ENCODE results near the gene SURF6.

SURF6 gene

GRCh38 chr9:133346021-133346785 is 10.2 kb upstream of the SURF6 start:
- ChIA-PET CTCF (no interaction called here), POLR2A (interaction anchor here (1.0 to 1.5 kb wide), 5 partner anchors 9 to 140 kb away, joined by 3 to 9 read pairs (median 4); no protein-coding TSS in a partner anchor)
- TF ChIP-seq, protein P1, sequence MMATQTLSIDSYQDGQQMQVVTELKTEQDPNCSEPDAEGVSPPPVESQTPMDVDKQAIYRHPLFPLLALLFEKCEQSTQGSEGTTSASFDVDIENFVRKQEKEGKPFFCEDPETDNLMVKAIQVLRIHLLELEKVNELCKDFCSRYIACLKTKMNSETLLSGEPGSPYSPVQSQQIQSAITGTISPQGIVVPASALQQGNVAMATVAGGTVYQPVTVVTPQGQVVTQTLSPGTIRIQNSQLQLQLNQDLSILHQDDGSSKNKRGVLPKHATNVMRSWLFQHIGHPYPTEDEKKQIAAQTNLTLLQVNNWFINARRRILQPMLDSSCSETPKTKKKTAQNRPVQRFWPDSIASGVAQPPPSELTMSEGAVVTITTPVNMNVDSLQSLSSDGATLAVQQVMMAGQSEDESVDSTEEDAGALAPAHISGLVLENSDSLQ (IDR thresholded peaks at IDR 0.05), result no peak
- TF ChIP-seq ZNF384 (IDR thresholded peaks at IDR 0.05), result no peak
- no peak for TF ChIP-seq LEF1 (IDR thresholded peaks at IDR 0.05; ENCODE audit: borderline replicate concordance)
- no peak for TF ChIP-seq NFRKB (IDR thresholded peaks at IDR 0.05)
- TF ChIP-seq L3MBTL2 (conservative IDR thresholded peaks at IDR 0.05), result no peak
- TF ChIP-seq TARDBP (IDR thresholded peaks at IDR 0.05), result no peak
- no peak for TF ChIP-seq FOXA1 (IDR thresholded peaks at IDR 0.05)
- no peak for TF ChIP-seq FOXM1 (IDR thresholded peaks at IDR 0.05; ENCODE audit: borderline replicate concordance)
- no peak for TF ChIP-seq SP1 (IDR thresholded peaks at IDR 0.05)
- no peak for DNase-seq (ENCODE audit: extremely low spot score)

GRCh38 chr9:133345596-133345995 is 9.6 kb upstream of the SURF6 start:
- no peak for DNase-seq (ENCODE audit: extremely low spot score)
- POLR2A ChIA-PET, result interaction anchor here (1.1 kb wide), 1 partner anchor 32 kb away, joined by 4 read pairs; no protein-coding TSS in a partner anchor
- CTCF ChIA-PET, result no interaction called here
- TF ChIP-seq FOXA1 (IDR thresholded peaks at IDR 0.05) (no peak), CTBP1 (IDR thresholded peaks at IDR 0.05; ENCODE audit: borderline replicate concordance) (no peak), TARDBP (IDR thresholded peaks at IDR 0.05) (no peak), LEF1 (IDR thresholded peaks at IDR 0.05; ENCODE audit: borderline replicate concordance) (no peak), SP1 (IDR thresholded peaks at IDR 0.05) (no peak), SUZ12 (IDR thresholded peaks at IDR 0.05) (no peak), ZNF384 (IDR thresholded peaks at IDR 0.05) (no peak), L3MBTL2 (conservative IDR thresholded peaks at IDR 0.05) (no peak), HDGF (IDR thresholded peaks at IDR 0.05; ENCODE audit: borderline replicate concordance) (no peak), NFRKB (IDR thresholded peaks at IDR 0.05) (no peak), ARNT (IDR thresholded peaks at IDR 0.05) (no peak), FOXM1 (IDR thresholded peaks at IDR 0.05; ENCODE audit: borderline replicate concordance) (no peak), ELF4 (IDR thresholded peaks at IDR 0.05) (no peak), BHLHE40 (IDR thresholded peaks at IDR 0.05; ENCODE audit: borderline replicate concordance) (no peak), FOXK2 (IDR thresholded peaks at IDR 0.05) (no peak)
- TF ChIP-seq, protein P1 (IDR thresholded peaks at IDR 0.05), result no peak

DNA sequence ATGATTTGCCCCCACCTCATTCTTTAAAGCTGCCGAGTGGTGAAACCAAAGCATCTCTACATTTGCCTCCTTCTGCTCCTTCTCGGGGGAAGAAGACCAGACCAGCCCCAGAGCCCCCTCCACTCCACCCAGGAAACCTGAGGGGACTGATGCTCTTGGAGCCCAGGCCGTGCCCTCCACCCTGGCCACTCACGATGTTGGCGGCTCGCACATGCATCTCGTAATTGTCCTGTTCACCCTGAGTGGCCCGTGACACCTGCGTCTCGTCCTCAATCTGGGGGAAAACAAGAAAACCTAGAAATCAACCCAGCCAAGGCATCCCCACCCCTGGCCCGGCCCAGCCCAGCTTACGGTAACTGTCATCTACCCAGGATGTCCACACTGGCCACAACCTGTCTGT is 9.0 kb upstream of the SURF6 start:
- TF ChIP-seq SUZ12 (IDR thresholded peaks at IDR 0.05), result no peak
- TF ChIP-seq BHLHE40 (IDR thresholded peaks at IDR 0.05; ENCODE audit: borderline replicate concordance), result no peak
- TF ChIP-seq SP1 (IDR thresholded peaks at IDR 0.05), result no peak
- TF ChIP-seq FOXM1 (IDR thresholded peaks at IDR 0.05; ENCODE audit: borderline replicate concordance), result no peak
- no peak for TF ChIP-seq FOXK2 (IDR thresholded peaks at IDR 0.05)
- TF ChIP-seq ZNF384 (IDR thresholded peaks at IDR 0.05), result no peak
- no peak for TF ChIP-seq FOXA1 (IDR thresholded peaks at IDR 0.05)
- no peak for TF ChIP-seq NFRKB (IDR thresholded peaks at IDR 0.05)
- no peak for DNase-seq (ENCODE audit: extremely low spot score)
- ChIA-PET CTCF (no interaction called here), POLR2A (no interaction called here)

- DNase-seq (ENCODE audit: extremely low spot score), result no peak
- ChIA-PET POLR2A (no interaction called here), CTCF (interaction anchor here (0.7 kb wide), 1 partner anchor 171 kb away, joined by 3 read pairs; no protein-coding TSS in a partner anchor)
- TF ChIP-seq ZNF384 (IDR thresholded peaks at IDR 0.05) (no peak), SUZ12 (IDR thresholded peaks at IDR 0.05) (no peak), TARDBP (IDR thresholded peaks at IDR 0.05) (no peak), LEF1 (IDR thresholded peaks at IDR 0.05; ENCODE audit: borderline replicate concordance) (no peak), L3MBTL2 (conservative IDR thresholded peaks at IDR 0.05) (no peak), FOXM1 (IDR thresholded peaks at IDR 0.05; ENCODE audit: borderline replicate concordance) (no peak), ARNT (IDR thresholded peaks at IDR 0.05) (no peak), FOXK2 (IDR thresholded peaks at IDR 0.05) (no peak), FOXA1 (IDR thresholded peaks at IDR 0.05) (no peak), NFRKB (IDR thresholded peaks at IDR 0.05) (no peak), SP1 (IDR thresholded peaks at IDR 0.05) (no peak), HDGF (IDR thresholded peaks at IDR 0.05; ENCODE audit: borderline replicate concordance) (no peak), CTBP1 (IDR thresholded peaks at IDR 0.05; ENCODE audit: borderline replicate concordance) (no peak), BHLHE40 (IDR thresholded peaks at IDR 0.05; ENCODE audit: borderline replicate concordance) (no peak), ELF4 (IDR thresholded peaks at IDR 0.05) (no peak)
- TF ChIP-seq, protein P1 (IDR thresholded peaks at IDR 0.05), result no peak
These were observed 8.1 kb upstream of the SURF6 start for GRCh38 chr9:133344071-133344470.

DNA sequence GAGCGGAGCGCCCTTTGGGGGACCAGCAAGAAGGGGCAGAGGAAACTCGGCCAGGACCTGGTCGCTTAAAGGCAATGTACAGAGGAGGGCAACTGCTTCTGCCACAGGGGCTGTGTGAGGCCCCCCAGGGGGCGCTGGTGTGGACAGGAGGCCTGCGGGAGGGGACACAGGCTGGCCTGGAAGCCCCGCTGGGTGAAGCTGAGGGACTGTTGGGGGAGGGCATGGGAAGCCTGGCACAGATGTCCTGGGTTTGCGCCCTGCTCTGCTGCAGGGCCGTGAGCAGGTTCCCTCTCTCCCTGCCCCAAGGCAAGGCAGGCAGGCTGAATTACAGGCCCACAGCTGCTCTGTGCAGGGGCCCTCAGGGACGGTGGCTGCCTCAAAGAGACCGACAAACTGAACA is 6.6 kb upstream of the SURF6 start:
- no peak for TF ChIP-seq BHLHE40 (IDR thresholded peaks at IDR 0.05; ENCODE audit: borderline replicate concordance)
- no peak for TF ChIP-seq ARNT (IDR thresholded peaks at IDR 0.05)
- TF ChIP-seq CTBP1 (IDR thresholded peaks at IDR 0.05; ENCODE audit: borderline replicate concordance), result no peak
- no peak for TF ChIP-seq FOXK2 (IDR thresholded peaks at IDR 0.05)
- no peak for TF ChIP-seq SUZ12 (IDR thresholded peaks at IDR 0.05)
- no peak for DNase-seq (ENCODE audit: extremely low spot score)
- CTCF ChIA-PET, result interaction anchor here (0.6 kb wide), 2 partner anchors 149 to 199 kb away, joined by 3 read pairs; no protein-coding TSS in a partner anchor
- POLR2A ChIA-PET, result interaction anchor here (1.1 to 1.2 kb wide), 2 partner anchors 8 to 13 kb away, joined by 4 read pairs; partner anchors contain the start of gene SURF1

GRCh38 chr9:133342069-133342406 is 6.0 kb upstream of the SURF6 start:
- ChIA-PET CTCF (interaction anchor here (0.6 to 1.0 kb wide), 5 partner anchors 9 to 198 kb away, joined by 3 to 4 read pairs (median 3); no protein-coding TSS in a partner anchor), POLR2A (interaction anchor here (1.1 to 3.0 kb wide), 3 partner anchors 8 to 14 kb away, joined by 4 to 12 read pairs (median 4); partner anchors contain the start of genes SURF1 and SURF2)
- DNase-seq (ENCODE audit: extremely low spot score), result peak; percentile 31
- no peak for TF ChIP-seq SP1 (IDR thresholded peaks at IDR 0.05)
- no peak for TF ChIP-seq FOXM1 (IDR thresholded peaks at IDR 0.05; ENCODE audit: borderline replicate concordance)
- TF ChIP-seq CTBP1 (IDR thresholded peaks at IDR 0.05; ENCODE audit: borderline replicate concordance), result no peak
- no peak for TF ChIP-seq ARNT (IDR thresholded peaks at IDR 0.05)
- TF ChIP-seq SUZ12 (IDR thresholded peaks at IDR 0.05), result no peak
- TF ChIP-seq, protein P1 (IDR thresholded peaks at IDR 0.05), result no peak
- no peak for TF ChIP-seq ELF4 (IDR thresholded peaks at IDR 0.05)
- no peak for TF ChIP-seq FOXK2 (IDR thresholded peaks at IDR 0.05)
- TF ChIP-seq NFRKB (IDR thresholded peaks at IDR 0.05), result no peak
- no peak for TF ChIP-seq TARDBP (IDR thresholded peaks at IDR 0.05)
- no peak for TF ChIP-seq HDGF (IDR thresholded peaks at IDR 0.05; ENCODE audit: borderline replicate concordance)
- TF ChIP-seq ZNF384 (IDR thresholded peaks at IDR 0.05), result no peak
- no peak for TF ChIP-seq FOXA1 (IDR thresholded peaks at IDR 0.05)
- TF ChIP-seq LEF1 (IDR thresholded peaks at IDR 0.05; ENCODE audit: borderline replicate concordance), result no peak
- TF ChIP-seq L3MBTL2 (conservative IDR thresholded peaks at IDR 0.05), result no peak
- no peak for TF ChIP-seq BHLHE40 (IDR thresholded peaks at IDR 0.05; ENCODE audit: borderline replicate concordance)

All from HEK293T (cell line).